Sigmoid colon (tissue), 7 donors: ENCODE results near the gene NEIL1. TPM values are rescaled to one million over a fixed set of nuclear protein-coding genes. Genes with fewer than 3 reads are reported as not detected.

ENCODE experiments used
- DNase-seq: peaks from one replicate; pipeline ENCODE4 v3.0.0-alpha.2; 2019
- H3K27ac ChIP-seq, 4 donors: fragments of 200-600 bp; sonication (generic); one replicate each; pipeline ENCODE4 v1.5.1; 2016 to 2019; ENCODE audit warnings: mild to moderate bottlenecking in 1 of 4
- H3K27me3 ChIP-seq, 3 donors: fragments of 200-600 bp; sonication (generic); one replicate each; pipeline ENCODE4 v1.5.1; 2019; ENCODE audit warnings: mild to moderate bottlenecking in 1 of 3
- H3K36me3 ChIP-seq, 4 donors: fragments of 200-600 bp; sonication (generic); one replicate each; pipeline ENCODE4 v1.5.1; 2016 to 2019
- H3K4me1 ChIP-seq, 4 donors: fragments of 200-600 bp; sonication (generic); one replicate each; pipeline ENCODE4 v1.5.1; 2017 to 2019
- H3K4me3 ChIP-seq, 4 donors: fragments of 200-600 bp; sonication (generic); one replicate each; pipeline ENCODE4 v1.5.1; 2017 to 2019; ENCODE audit warnings: mild to moderate bottlenecking in 2 of 4, moderate library complexity in 1 of 4
- H3K9me3 ChIP-seq, 4 donors: fragments of 200-600 bp in 3 of 4; sonication (generic) in 3 of 4; one replicate each; pipeline versions ENCODE4 v1.5.1 to v1.6.1; 2013 to 2019
- EP300 ChIP-seq, 4 donors: sonication (generic); formaldehyde crosslinking; IDR thresholded peaks; one replicate each; pipeline ENCODE4 v1.6.1; 2017; ENCODE audit warnings: antibody characterized with exemption in 4 of 4
- POLR2A ChIP-seq, 2 donors: fragments of 450-650 bp; IDR thresholded peaks; one replicate each; pipeline ENCODE4 v1.6.1; 2016; ENCODE audit warnings: antibody characterized with exemption in 2 of 2, mild to moderate bottlenecking in 2 of 2, moderate library complexity in 2 of 2
- POLR2AphosphoS5 ChIP-seq, 4 donors: sonication (generic); formaldehyde crosslinking; IDR thresholded peaks; one replicate each; pipeline ENCODE4 v1.6.1; 2017; ENCODE audit warnings: antibody characterized with exemption in 4 of 4
- WGBS, 2 donors: extraction: QIAGEN DNeasy Blood & Tissue Kit; methylation state at CpG; one replicate each; pipeline ENCODE4 v1.1.7; 2013; 5-methylcytosine and 5-hydroxymethylcytosine counted together
- intact Hi-C: fragments of 100-400 bp; cut with DNase I; formaldehyde crosslinking; loops from one replicate; pipeline ENCODE4 v1.15.1; 2023
- polyA plus RNA-seq, 3 donors: library from polyadenylated mRNA; stranded (reverse); fragments of 200-250 nt; gene quantifications; one replicate each; pipeline ENCODE4 v1.2.3, GENCODE V29; 2013
- total RNA-seq, 4 donors: library from RNA; depleted of rRNA; stranded (reverse); fragments of >200 nt; gene quantifications; one replicate each; pipeline ENCODE4 v1.1.0, GENCODE V29; 2016
- TF ChIP-seq, protein P1 (sequence below), 4 experiments: fragments of 450-650 bp in 3 of 4; fragments of 200-600 bp in 1 of 4; IDR thresholded peaks; one replicate each; pipeline ENCODE4 v1.5.1; 2016 to 2019; ENCODE audit warnings: antibody characterized with exemption in 4 of 4, mild to moderate bottlenecking in 3 of 4, moderate library complexity in 2 of 4
- donor health status: healthy with polysubstance abuse.
- donor health status: Bipolar disorder and iron deficiency.
- donor health status: healthy.

NEIL1 gene
- total and polyA plus RNA-seq, 7 donors, result 5.4 to 51.5 (median 22.2) TPM

DNA sequence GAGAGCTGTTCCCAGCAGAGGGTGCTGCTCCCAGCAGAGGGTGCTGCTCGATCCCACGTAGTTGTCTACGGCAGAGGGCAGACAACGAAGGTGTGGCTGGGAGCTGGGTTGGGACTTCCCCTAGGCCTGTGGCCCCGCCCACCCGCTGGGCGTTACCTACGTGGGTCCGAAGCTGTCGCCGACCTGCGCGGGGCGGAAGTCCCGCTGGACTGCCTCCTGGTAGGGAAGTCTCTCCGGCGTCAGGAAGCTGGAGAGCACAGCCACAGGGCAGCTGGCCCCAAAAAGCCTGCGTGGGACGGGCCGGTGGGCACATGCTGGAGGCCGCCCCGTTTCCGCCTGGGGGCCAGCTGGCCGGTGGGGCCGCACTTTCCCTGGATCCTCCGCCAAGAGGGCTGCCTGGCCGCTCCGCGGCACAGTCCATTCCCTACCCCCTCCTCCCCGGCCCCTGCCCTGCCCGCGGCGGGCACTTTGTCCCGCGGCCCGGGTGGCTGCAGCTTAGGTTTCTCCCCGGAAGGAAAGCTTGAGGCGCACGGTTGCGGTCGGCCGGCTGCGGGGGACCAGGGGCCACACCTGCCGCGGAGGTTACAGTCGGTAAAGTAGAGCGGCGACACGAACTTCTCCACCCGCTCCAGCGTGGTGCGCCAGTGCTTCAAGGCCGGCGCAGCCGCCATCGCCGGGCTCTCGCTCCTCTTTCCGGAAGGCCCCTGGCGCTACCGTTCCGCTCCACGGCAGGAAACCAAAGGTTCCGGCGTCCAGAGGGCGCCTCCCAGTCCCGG is 21.3 kb downstream of the NEIL1 start, which contains the start of gene MAN2C1:
Gene MAN2C1, minus strand, starts transcription at position 695 of the 776 bp plus-strand sequence. Its CDS starts 24 bp downstream, at position 671.
- H3K4me1 ChIP-seq, result peaks cover 0 to 22% (median 18%) of the 10 kb centered on the region in 4 donors
- peaks cover 9 to 74% (median 46%) of the 10 kb centered on the region in 4 donors for H3K36me3 ChIP-seq
- H3K9me3 ChIP-seq, result no peaks in the 10 kb centered on the region
- intact Hi-C loops, result loop anchor here (1.0 to 10.0 kb wide), 3 partner anchors 82 to 254 kb away; partner anchors contain the start of gene PTPN9
- peak within 1 kb of the TSS; percentile 73 to 99 (median 82) for H3K4me3 ChIP-seq
- TF ChIP-seq POLR2AphosphoS5 (IDR thresholded peaks at IDR 0.05), result peak; percentile 85 to 91 (median 89)
- TF ChIP-seq POLR2A (IDR thresholded peaks at IDR 0.05), result peak; percentile 70 to 71
- peak in 1 of 4 donors; percentile 20 for TF ChIP-seq EP300 (IDR thresholded peaks at IDR 0.05)
- TF ChIP-seq, protein P1, sequence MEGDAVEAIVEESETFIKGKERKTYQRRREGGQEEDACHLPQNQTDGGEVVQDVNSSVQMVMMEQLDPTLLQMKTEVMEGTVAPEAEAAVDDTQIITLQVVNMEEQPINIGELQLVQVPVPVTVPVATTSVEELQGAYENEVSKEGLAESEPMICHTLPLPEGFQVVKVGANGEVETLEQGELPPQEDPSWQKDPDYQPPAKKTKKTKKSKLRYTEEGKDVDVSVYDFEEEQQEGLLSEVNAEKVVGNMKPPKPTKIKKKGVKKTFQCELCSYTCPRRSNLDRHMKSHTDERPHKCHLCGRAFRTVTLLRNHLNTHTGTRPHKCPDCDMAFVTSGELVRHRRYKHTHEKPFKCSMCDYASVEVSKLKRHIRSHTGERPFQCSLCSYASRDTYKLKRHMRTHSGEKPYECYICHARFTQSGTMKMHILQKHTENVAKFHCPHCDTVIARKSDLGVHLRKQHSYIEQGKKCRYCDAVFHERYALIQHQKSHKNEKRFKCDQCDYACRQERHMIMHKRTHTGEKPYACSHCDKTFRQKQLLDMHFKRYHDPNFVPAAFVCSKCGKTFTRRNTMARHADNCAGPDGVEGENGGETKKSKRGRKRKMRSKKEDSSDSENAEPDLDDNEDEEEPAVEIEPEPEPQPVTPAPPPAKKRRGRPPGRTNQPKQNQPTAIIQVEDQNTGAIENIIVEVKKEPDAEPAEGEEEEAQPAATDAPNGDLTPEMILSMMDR (IDR thresholded peaks at IDR 0.05), result peak in 2 of 4 experiments; percentile 65 to 80
- H3K27me3 ChIP-seq, result no peaks in the 10 kb centered on the region
- WGBS, 2 donors, result 0 to 1% methylated on average over 67 of the region's 67 CpGs
- peak; percentile 98 for DNase-seq
- peak within 1 kb of the TSS; percentile 95 to 99 (median 97) for H3K27ac ChIP-seq

- Histone ChIP-seq H3K4me1 (peaks cover 0 to 22% (median 18%) of the 10 kb centered on the region in 4 donors), H3K4me3 (peak overlapping the region; percentile 73 to 99 (median 82)), H3K27me3 (no peaks in the 10 kb centered on the region), H3K9me3 (no peaks in the 10 kb centered on the region), H3K27ac (peak overlapping the region; percentile 95 to 99 (median 97)), H3K36me3 (peaks cover 9 to 74% (median 48%) of the 10 kb centered on the region in 4 donors)
- intact Hi-C loops, result loop anchor here (5.0 to 10.0 kb wide), 2 partner anchors 206 to 254 kb away; partner anchors contain the start of gene PTPN9
- no peak for DNase-seq
- TF ChIP-seq EP300 (IDR thresholded peaks at IDR 0.05) (no peak), POLR2AphosphoS5 (IDR thresholded peaks at IDR 0.05) (no peak), POLR2A (IDR thresholded peaks at IDR 0.05) (no peak)
- TF ChIP-seq, protein P1 (IDR thresholded peaks at IDR 0.05), result no peak
- 2 to 6% methylated on average over 23 of the region's 23 CpGs for WGBS, 2 donors
These were observed 21.9 kb downstream of the NEIL1 start for GRCh38 chr15:75368689-75369239.

GRCh38 chr15:75369897-75370581 is 23.2 kb downstream of the NEIL1 start:
- TF ChIP-seq, protein P1 (IDR thresholded peaks at IDR 0.05), result no peak
- TF ChIP-seq EP300 (IDR thresholded peaks at IDR 0.05) (no peak), POLR2A (IDR thresholded peaks at IDR 0.05) (no peak), POLR2AphosphoS5 (IDR thresholded peaks at IDR 0.05) (no peak)
- Histone ChIP-seq H3K9me3 (no peaks in the 10 kb centered on the region), H3K27me3 (no peaks in the 10 kb centered on the region), H3K4me1 (peaks cover 0 to 22% (median 18%) of the 10 kb centered on the region in 4 donors), H3K4me3 (no peak overlapping the region), H3K27ac (no peak overlapping the region), H3K36me3 (peaks cover 16 to 74% (median 44%) of the 10 kb centered on the region in 4 donors)
- WGBS, 2 donors, result 88 to 94% methylated on average over 7 of the region's 7 CpGs
- DNase-seq, result no peak
- intact Hi-C loops, result loop anchor here (5.0 to 10.0 kb wide), 2 partner anchors 205 to 252 kb away; partner anchors contain the start of gene PTPN9

DNA sequence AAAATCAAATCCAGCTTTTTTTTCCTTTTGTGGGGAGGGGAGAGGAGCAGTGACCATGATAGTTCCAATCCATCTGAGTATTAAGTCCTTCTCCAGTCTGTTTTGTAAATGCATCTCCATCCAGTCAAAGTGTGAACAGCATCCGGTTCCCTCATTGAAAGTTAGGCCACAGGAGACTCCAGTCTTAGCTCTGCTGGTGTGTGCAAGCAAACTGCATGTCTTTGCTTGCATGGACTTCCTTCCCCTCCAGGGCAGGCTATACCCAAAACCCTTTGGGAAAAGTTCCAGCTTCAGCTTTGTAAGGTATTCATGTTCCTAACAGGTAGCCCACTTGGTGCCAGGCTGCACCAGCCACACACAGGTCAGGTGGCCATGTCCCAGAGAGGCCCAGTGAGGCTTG is 24.6 kb downstream of the NEIL1 start:
- Histone ChIP-seq H3K27me3 (no peaks in the 10 kb centered on the region), H3K27ac (no peak overlapping the region), H3K4me1 (peaks cover 0 to 21% (median 18%) of the 10 kb centered on the region in 4 donors), H3K4me3 (no peak overlapping the region), H3K9me3 (no peaks in the 10 kb centered on the region), H3K36me3 (peaks cover 30 to 74% (median 36%) of the 10 kb centered on the region in 4 donors)
- no peak for DNase-seq
- intact Hi-C loops, result no loop called here
- 89 to 92% methylated on average over 1 of the region's 1 CpG for WGBS, 2 donors
- TF ChIP-seq POLR2A (IDR thresholded peaks at IDR 0.05) (no peak), EP300 (IDR thresholded peaks at IDR 0.05) (no peak), POLR2AphosphoS5 (IDR thresholded peaks at IDR 0.05) (no peak)
- TF ChIP-seq, protein P1 (IDR thresholded peaks at IDR 0.05), result no peak
